ENCODE results near the gene ST8SIA4.

ST8SIA4 gene

GRCh38 chr5:100903039-100903887 is at the start of gene ST8SIA4:
ST8SIA4 (minus strand) TSS chr5:100903282; CDS start chr5:100902955, 327 bp downstream.
- peak; percentile 83 for DNase-seq

- DNase-seq = no peak
Observed at GRCh38 chr5:100950985-100951384, 47.9 kb upstream of the ST8SIA4 start.

- no peak for DNase-seq
Observed at GRCh38 chr5:100913298-100913697, 10.2 kb upstream of the ST8SIA4 start.

GRCh38 chr5:100909034-100909433 is 6.0 kb upstream of the ST8SIA4 start:
- DNase-seq = no peak

GRCh38 chr5:100905259-100905914 is 2.3 kb upstream of the ST8SIA4 start:
- no peak for DNase-seq

GRCh38 chr5:100904259-100904861 is 1.3 kb upstream of the ST8SIA4 start:
- peak; percentile 20 for DNase-seq

GRCh38 chr5:100902440-100903038 is 543 bp downstream of the ST8SIA4 start:
- DNase-seq = no peak

GRCh38 chr5:100901821-100902341 is 1.2 kb downstream of the ST8SIA4 start:
- DNase-seq = peak; percentile 55

- peak; percentile 85 for DNase-seq
Observed at GRCh38 chr5:100900796-100901781, 2.0 kb downstream of the ST8SIA4 start.

GRCh38 chr5:100900142-100900795 is 2.8 kb downstream of the ST8SIA4 start:
- peak; percentile 40 for DNase-seq

GRCh38 chr5:100899675-100900074 is 3.4 kb downstream of the ST8SIA4 start:
- DNase-seq = no peak

GRCh38 chr5:100898504-100899346 is 4.4 kb downstream of the ST8SIA4 start:
- no peak for DNase-seq

- DNase-seq = no peak
Observed at GRCh38 chr5:100896054-100896453, 7.0 kb downstream of the ST8SIA4 start.

- DNase-seq = no peak
Observed at GRCh38 chr5:100890461-100891008, 12.5 kb downstream of the ST8SIA4 start.

GRCh38 chr5:100889896-100890295 is 13.2 kb downstream of the ST8SIA4 start:
- no peak for DNase-seq

GRCh38 chr5:100889165-100889743 is 13.8 kb downstream of the ST8SIA4 start:
- DNase-seq = no peak

- no peak for DNase-seq
Observed at GRCh38 chr5:100877274-100877673, 25.8 kb downstream of the ST8SIA4 start.

GRCh38 chr5:100872408-100873190 is 30.5 kb downstream of the ST8SIA4 start:
- DNase-seq = no peak

Measured in activated T-cell treated with anti-CD3 and anti-CD28 coated beads for 4 hours (primary cell).